H7 (cell line): Measurements from ENCODE around the gene KRAS. TPM values are rescaled to one million over a fixed set of nuclear protein-coding genes. Genes with fewer than 3 reads are reported as not detected.

ENCODE experiments used
- DNase-seq: peaks from one replicate; pipeline ENCODE4 v3.0.0; 2012
- H3K27me3 ChIP-seq: 2 replicates; pipeline ENCODE4 v1.6.0; 2011; ENCODE audit warnings: mild to moderate bottlenecking, low read length; ENCODE audit not compliant: control insufficient read depth, insufficient read depth
- H3K36me3 ChIP-seq: replicated peaks from 2 replicates; pipeline ENCODE4 v1.5.1; 2011; ENCODE audit warnings: low read length; ENCODE audit not compliant: control insufficient read depth, insufficient read depth
- H3K4me3 ChIP-seq: 2 replicates; pipeline ENCODE4 v1.5.1; 2011; ENCODE audit warnings: low read depth, mild to moderate bottlenecking, control low read depth, low read length, moderate library complexity; ENCODE audit not compliant: insufficient read depth
- total RNA-seq: library from RNA; depleted of rRNA; stranded (reverse); fragments of >200 nt; shearing (Covaris generic); gene quantifications from 2 replicates; pipeline ENCODE4 v1.2.3, GENCODE V29; 2014

KRAS gene
- total RNA-seq, 1 experiment from 2014 or later, result 19.5 TPM

- Histone ChIP-seq H3K27me3 (no peaks in the 10 kb centered on the region), H3K36me3 (no peaks in the 10 kb centered on the region), H3K4me3 (peak within 1 kb of the TSS; percentile 67)
- peak; percentile 88 for DNase-seq
Observed at GRCh38 chr12:25195056-25195971, 55.4 kb downstream of the KRAS start, which contains the start of the genes DNAI7 and ETFRF1. Gene DNAI7 (minus strand): TSS chr12:25195160. CDS start chr12:25195078, 82 bp downstream. Gene ETFRF1 (plus strand): TSS chr12:25195237. CDS start chr12:25203957, 8,720 bp downstream.

- Histone ChIP-seq H3K4me3 (peak overlapping the region; percentile 67), H3K36me3 (no peaks in the 10 kb centered on the region), H3K27me3 (no peaks in the 10 kb centered on the region)
- no peak for DNase-seq
Observed at GRCh38 chr12:25194722-25195055, 56.0 kb downstream of the KRAS start.

- DNase-seq, result no peak
- no peak overlapping the region for H3K4me3 ChIP-seq
- no peaks in the 10 kb centered on the region for H3K27me3 ChIP-seq
- no peaks in the 10 kb centered on the region for H3K36me3 ChIP-seq
Observed at GRCh38 chr12:25194214-25194613, 56.5 kb downstream of the KRAS start.

- H3K36me3 ChIP-seq, result no peaks in the 10 kb centered on the region
- no peak for DNase-seq
- no peak overlapping the region for H3K4me3 ChIP-seq
- H3K27me3 ChIP-seq, result no peaks in the 10 kb centered on the region
Observed at GRCh38 chr12:25190793-25191192, 59.9 kb downstream of the KRAS start.

GRCh38 chr12:25189656-25190055 lies 61.1 kb downstream of the KRAS start:
- H3K36me3 ChIP-seq, result no peaks in the 10 kb centered on the region

GRCh38 chr12:25187781-25188180 lies 62.9 kb downstream of the KRAS start:
- H3K27me3 ChIP-seq, result no peaks in the 10 kb centered on the region
- H3K36me3 ChIP-seq, result no peaks in the 10 kb centered on the region
- no peak overlapping the region for H3K4me3 ChIP-seq
- DNase-seq, result no peak

More at GRCh38 chr12:25189656-25190055, 61.1 kb downstream of the KRAS start:
- Histone ChIP-seq H3K4me3 (no peak overlapping the region), H3K27me3 (no peaks in the 10 kb centered on the region)
- DNase-seq, result no peak

- no peak for DNase-seq
- Histone ChIP-seq H3K27me3 (no peaks in the 10 kb centered on the region), H3K4me3 (no peak overlapping the region), H3K36me3 (no peaks in the 10 kb centered on the region)
Observed at GRCh38 chr12:25186788-25187402, 63.8 kb downstream of the KRAS start.

- no peak for DNase-seq
- Histone ChIP-seq H3K27me3 (no peaks in the 10 kb centered on the region), H3K36me3 (no peaks in the 10 kb centered on the region), H3K4me3 (no peak overlapping the region)
Observed at GRCh38 chr12:25186038-25186787, 64.5 kb downstream of the KRAS start.

GRCh38 chr12:25184132-25184531 lies 66.6 kb downstream of the KRAS start:
- Histone ChIP-seq H3K4me3 (no peak overlapping the region), H3K27me3 (no peaks in the 10 kb centered on the region), H3K36me3 (no peaks in the 10 kb centered on the region)
- DNase-seq, result no peak

GRCh38 chr12:25182765-25183164 lies 68.0 kb downstream of the KRAS start:
- Histone ChIP-seq H3K36me3 (no peaks in the 10 kb centered on the region), H3K27me3 (no peaks in the 10 kb centered on the region), H3K4me3 (no peak overlapping the region)
- DNase-seq, result no peak

GRCh38 chr12:25162866-25163265 lies 87.9 kb downstream of the KRAS start:
- Histone ChIP-seq H3K27me3 (no peaks in the 10 kb centered on the region), H3K36me3 (no peaks in the 10 kb centered on the region), H3K4me3 (no peak overlapping the region)
- DNase-seq, result no peak

GRCh38 chr12:25156061-25156460 lies 94.7 kb downstream of the KRAS start:
- H3K36me3 ChIP-seq, result no peaks in the 10 kb centered on the region
- no peak overlapping the region for H3K4me3 ChIP-seq
- DNase-seq, result no peak
- H3K27me3 ChIP-seq, result no peaks in the 10 kb centered on the region

GRCh38 chr12:25155022-25155576 lies 95.6 kb downstream of the KRAS start:
- Histone ChIP-seq H3K27me3 (no peaks in the 10 kb centered on the region), H3K36me3 (no peaks in the 10 kb centered on the region), H3K4me3 (no peak overlapping the region)
- DNase-seq, result peak; percentile 20
